Measurements from ENCODE around the gene TPGS1.
A peak's percentile ranks its signal among the peaks of the same experiment; 100 is the strongest.

Gene TPGS1

DNA sequence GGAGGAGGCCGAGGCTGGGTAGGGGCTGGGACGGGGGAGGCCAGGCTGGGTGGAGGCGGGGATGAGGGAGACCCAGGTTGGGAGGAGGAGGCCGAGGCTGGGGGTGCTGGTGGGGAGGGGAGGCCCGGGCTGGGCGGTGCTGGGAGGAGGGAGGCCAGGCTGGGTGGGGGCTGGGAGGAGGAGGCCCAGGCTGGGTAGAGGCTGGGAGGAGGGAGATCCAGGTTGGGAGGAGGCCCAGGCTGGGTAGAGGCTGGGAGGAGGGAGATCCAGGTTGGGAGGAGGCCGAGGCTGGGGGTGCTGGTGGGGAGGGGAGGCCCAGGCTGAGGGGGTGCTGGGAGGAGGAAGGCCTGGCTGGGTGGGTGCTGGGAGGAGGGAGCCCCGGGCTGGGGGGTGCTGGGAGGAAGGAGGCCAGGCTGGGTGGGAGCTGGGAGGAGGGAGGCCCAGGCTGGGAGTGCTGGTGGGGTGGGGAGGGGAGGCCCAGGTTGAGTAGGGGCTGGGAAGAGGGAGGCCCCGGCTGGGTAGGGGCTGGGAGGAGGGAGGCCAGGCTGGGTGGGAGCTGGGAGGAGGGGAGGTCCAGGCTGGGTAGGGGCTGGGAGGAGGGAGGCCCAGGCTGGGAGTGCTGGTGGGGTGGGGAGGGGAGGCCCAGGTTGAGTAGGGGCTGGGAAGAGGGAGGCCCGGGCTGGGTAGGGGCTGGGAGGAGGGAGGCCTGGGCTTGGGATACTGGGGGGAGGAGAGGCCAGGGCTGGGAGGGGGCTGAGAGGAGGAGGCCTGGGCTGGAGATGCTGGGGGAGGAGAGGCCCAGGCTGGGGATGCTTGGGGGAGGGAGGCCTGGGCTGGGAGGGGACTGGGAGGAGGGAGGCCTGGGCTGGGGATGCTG, 10.7 kb downstream of the TPGS1 start:
- DNase-seq = no peak

DNA sequence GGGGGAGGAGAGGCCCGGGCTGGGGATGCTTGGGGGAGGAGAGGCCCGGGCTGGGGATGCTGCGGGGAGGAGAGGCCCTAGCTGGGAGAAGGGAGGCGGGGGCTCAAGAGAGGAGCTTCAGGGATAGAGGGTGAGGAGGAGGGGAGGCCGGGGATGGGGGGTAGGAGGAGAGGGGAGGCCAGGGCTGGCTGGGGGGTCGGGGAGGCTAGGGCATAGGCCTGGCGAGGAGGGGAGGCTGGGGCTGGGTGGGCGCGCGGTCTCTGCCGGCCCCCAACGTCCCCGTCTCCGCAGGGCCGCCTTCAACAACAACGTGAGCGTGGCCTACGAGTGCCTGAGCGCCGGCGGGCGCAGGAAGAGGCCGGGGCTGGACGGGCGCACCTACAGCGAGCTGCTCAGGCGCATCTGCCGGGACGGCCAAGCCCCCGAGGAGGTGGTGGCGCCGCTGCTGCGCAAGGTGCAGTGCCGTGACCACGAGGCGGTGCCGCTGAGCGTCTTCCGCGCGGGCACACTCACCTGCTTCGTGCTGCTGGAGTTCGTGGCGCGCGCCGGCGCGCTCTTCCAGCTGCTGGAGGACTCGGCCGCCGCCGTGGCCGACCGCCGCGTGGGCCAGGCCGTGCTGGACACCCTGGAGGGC, 11.4 kb downstream of the TPGS1 start:
- no peak for DNase-seq

DNA sequence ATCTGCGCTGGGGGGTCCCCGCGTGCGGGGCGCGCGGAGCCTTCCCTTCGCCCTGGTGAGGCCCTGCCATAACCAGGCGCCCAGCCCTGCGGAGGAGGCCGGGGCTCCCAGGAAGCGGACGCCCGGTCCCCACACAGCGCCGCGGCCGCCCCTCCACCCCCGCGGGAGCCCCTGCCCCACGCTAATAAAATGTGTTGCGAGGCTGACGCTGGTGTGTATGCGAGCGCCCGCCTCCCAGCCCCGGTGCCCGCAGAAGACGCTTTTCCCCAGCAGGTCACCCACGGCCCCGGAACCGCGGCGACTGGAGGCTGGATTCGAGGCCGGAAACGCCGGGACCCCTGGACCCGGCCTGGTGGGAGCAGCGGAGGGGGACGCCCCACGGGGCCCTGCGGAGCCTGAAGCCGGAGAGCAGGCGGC, 12.2 kb downstream of the TPGS1 start:
- DNase-seq = no peak

DNA sequence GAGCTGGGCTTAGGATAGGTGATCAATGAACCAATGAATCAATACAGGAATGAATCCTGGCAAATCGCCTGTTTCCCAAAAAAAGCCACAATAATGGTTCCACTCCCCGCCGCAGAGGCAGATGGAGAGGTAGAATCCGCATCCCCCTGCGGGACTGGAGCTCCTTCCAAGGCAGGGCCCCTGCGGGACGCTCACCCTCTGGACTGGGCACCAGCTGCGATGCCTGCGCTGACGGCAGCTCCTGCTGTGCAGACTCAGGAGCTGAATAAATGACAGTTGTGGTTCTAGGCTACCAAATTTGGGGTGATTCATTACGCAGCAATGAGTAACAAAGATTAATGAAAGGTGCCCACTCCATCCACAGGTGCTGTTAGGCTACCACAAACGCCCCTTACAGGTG, 15.4 kb downstream of the TPGS1 start:
- DNase-seq = no peak

DNA sequence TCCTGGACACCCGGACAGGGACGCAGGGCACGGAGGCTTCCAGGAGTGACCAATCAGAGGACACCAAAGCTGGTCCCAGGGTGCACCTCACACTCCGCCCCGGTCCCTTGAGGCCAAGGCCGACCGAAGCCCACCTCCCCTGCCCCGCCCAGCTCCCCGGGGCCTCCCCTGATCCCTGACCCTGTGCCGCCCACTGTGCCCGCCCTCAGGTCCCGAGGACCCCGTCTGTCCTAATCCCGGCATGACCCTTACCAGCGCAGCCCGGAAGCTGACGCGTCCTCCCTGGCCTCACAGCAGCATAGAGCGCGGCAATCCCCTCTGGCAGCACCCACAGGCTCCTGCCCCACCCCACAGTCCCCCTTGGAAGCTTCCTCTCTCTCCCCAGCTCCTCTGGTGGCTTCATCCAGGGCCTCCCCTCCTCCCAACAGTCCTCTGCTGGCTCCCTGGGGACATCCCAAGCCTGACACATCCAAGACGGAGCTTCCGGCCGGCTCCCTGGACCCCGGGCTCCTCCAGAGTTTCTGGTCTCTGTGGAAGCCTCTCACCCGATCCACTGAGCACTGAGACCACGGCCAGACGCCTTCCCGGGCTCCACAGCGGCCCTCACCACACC, 16.9 kb downstream of the TPGS1 start:
- no peak for DNase-seq

DNA sequence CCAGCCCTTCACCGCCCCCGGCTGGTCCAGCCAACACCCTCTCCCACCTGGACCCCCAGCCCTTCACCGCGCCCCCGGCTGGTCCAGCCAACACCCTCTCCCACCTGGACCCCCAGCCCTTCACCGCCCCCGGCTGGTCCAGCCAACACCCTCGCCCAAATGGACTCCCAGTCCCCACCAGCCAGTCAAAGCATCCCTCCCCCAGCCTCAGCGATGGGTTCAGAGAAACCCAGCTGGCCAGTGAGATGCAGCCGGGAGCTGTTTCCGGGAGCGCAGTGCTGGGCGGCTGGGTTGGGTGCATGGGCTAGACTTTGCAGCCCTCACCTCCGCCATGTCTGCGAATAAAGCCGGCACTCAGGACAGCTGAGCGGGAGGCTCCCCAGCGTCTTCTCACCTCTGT, 17.7 kb downstream of the TPGS1 start:
- peak in 1 of 51 donors; percentile 28 for DNase-seq

DNA sequence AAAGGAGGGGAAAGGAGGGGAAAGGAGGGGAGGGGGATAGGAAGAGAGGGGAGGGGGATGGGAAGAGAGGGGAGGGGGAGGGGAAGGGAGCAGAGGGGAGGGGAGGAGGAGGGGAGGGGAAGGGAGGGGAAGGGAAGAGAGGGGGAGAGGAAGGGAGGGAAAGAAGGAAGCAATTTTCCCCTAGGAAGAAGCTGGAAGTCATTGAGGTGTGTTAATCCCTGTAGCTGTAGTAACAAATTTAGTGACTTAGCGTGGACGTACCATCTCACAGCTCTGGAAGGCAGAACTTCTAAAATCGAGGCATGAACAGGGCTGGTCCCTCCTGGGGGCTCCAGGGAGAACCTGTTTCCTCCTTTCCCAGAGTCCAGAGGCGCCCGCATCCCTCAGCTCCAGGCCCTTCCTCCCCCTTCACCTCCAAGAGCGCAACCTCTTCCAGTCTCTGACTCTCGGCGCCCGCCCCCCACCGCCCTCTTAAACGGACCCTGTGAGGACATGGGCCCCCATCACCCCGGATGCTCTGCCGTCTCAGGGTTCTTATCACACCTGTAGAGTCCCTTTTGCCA, 18.6 kb downstream of the TPGS1 start:
- DNase-seq = no peak

DNA sequence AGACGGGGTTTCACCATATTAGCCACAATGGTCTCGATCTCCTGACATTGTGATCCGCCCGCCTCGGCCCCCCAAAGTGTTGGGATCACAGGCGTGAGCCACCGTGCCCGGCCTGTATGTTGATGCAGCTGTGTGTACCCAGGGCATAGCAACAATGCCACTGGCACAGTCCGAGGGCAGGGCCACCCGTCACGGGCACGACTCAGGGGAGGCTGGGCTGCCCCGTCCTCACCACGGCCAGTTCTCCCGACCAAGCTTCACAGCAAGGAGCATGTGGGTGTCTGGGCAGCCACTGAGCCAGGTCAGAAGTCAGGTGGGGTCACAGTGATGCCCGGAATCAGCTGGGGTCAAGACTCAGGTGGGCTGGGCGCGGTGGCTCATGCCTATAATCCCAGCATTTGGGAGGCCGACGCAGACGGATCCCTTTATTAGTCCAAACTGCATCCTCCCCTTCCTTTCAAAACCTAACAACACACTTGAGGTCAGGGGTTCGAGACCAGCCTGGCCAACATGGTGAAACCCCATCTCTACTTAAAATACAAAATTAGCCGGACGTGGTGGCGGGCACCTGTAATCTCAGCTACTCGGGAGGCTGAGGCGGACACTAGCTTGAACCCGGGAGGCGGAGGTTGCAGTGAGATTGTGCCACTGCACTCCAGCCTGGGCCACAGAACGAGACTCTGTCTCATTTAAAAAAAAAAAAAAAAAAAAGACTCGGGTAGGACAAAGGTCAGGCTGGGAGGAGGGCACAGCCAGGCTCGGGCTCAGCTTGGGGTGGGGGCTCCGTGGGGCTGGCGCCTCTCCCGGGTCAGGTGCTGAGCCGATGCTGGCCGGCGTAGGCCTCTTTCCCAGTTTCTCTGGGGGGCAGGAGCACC, 23.1 kb downstream of the TPGS1 start:
- no peak for DNase-seq

DNA sequence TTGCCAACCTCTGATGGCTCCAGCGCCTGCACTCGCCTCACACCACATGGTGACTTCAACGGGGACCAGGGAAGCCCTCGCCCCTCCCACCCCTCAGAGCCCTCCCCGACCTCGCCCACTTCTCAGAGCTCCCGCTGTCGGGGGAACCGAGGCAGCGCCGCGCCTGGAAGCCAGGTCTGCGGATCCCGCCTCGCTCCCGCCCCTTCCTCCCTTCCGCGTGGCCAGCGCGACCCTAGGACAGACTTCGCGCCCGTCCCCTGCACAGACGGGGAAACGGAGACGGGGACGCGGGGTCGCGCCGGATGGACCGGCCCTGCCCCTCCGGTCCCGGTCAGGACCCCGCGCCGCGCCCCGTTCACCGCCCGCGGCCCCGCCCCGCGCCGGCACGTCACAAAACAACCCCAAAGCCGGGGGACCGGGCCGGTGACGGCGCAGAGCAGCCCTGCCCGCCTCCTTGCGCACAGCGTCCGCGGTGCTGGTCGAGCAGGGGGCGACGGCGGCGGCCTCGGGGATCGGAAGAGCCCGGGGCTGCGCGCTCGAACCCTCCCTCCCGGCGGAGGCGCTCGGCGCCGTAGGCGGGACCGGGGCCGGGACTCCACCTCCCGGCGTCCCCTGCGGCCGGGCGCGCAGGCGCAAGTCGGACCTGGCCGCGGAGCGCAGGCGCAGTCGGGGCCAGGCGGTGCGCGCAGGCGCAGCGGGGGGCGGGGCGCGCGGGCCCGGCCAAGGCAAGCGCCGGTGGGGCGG, 23.9 kb downstream of the TPGS1 start:
- peak in 48 of 51 donors; percentile 24 to 90 (median 72) for DNase-seq

DNA sequence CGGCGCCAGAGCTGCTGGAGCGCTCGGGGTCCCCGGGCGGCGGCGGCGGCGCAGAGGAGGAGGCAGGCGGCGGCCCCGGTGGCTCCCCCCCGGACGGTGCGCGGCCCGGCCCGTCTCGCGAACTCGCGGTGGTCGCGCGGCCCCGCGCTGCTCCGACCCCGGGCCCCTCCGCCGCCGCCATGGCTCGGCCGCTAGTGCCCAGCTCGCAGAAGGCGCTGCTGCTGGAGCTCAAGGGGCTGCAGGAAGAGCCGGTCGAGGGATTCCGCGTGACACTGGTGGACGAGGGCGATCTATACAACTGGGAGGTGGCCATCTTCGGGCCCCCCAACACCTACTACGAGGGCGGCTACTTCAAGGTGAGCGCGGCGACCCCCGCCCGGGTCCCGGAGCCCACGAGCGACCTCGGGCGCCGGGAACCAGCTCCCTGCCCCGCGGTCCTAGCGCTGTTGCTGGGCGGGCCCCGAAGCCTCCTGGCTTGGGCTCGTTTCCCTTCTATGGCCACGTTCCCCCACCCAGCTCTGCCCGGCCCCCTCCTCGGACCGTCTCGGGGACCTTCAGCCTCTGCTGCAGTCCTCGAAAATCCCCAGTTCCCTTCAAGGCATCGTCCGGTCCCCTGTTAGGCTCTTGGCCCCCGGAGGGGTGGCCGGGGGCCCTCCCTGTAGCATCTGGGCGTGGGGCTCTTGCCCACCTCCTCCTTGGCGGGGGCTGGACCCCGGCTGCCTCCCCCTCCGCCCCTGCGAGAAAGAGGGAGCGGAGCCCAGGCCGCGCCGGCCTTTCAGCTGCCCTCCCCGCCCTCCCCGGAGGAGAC, 24.7 kb downstream of the TPGS1 start, which contains the start of gene CDC34:
Gene CDC34 (plus strand): TSS at position 8 of the 808 bp plus-strand sequence. CDS start 172 bp downstream, at position 180.
- DNase-seq = peak in 7 of 51 donors; percentile 37 to 62 (median 54)

DNA sequence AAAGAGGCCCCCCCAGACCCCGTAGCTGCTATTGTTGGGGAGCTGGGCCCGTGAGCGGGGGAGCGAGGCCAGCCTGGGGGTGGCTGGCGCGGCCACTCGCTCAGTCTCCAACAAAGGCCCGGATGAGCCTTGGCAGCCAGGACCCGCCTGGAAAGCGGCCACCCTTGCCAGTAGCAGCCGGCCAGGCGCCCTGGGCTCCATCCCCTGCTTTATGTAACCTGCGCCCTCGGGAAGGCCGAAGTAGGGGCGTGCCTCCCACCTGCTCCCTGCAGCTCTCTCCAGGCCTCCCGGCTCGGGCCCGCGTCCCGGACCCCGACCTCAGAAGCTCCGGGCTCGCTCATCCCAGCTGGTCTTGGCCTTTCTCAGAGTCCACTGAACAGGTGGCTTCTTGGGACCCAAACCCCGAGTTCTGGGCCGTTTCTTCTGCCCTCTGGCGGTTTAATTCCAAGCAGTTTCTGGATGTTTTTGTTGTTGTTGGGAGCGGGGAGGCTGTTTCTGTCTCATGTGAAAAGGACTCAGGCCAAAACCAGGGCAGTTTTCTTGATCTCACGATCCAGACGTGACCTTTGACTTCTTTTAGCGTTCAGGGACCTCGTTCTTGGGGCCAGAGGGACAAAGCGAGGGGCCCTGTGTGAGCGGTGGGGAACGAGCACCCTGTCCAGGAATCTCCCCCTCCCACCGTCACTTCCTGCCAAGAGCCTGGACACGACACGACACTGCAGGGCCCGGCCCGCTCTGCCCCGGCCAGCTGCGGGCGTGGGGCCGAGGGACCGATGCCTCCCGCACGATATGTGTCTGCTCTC, 25.5 kb downstream of the TPGS1 start:
- peak in 50 of 51 donors; percentile 21 to 89 (median 80) for DNase-seq

DNA sequence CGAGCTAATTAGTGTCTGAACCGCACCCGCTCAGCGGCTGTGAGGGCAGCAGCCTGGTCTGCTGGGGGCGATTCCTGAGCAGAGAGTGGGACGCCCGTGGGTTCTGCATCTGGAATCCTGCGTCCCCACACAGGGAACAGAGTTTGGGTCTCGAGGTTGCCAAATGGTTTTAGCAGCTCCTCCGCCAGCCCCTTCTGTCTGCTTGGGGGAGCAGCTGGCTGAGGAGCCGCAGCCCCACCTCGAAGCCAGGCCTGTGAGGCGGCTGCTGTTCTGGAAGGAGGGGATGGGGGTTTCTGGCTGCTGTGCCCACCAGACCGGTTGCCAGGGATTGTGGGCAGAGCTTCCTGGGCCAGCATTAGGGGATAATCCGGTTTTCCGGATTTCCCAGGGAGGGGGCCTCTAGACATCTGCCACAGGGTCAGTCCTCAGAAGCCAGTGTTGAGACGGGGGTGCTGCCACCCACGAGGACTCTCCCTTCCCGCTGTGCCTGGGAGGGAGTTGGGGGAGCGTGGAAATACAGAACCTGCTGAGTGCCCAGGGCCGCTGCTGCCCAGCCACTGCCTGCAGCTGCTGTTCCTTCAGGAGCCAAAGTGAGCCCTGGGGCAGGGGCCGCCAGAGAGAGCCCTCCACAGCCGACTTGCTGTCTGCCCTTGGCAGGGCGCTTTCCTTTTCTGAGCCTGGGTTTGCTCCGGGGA, 26.2 kb downstream of the TPGS1 start:
- peak in 1 of 51 donors; percentile 45 for DNase-seq

DNA sequence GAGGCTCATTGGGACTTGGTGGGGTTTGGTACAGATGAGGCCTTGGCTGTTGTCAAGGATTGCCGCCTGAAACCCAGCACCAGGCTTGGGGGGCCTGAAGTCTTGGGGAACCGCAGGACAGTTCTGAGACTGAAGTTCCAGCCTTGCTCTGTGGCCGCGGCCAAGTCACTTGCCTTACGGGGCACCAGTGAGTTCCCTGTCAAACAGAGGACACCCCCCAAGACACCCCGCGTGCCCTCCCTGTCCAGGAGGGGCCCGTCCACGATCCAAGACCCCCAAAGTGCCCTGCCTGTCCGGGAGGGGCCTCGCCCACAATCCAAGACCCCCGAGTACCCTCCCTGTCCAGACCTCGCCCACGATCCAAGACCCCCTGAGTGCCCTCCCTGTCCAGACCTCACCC, 26.8 kb downstream of the TPGS1 start:
- DNase-seq = no peak

DNA sequence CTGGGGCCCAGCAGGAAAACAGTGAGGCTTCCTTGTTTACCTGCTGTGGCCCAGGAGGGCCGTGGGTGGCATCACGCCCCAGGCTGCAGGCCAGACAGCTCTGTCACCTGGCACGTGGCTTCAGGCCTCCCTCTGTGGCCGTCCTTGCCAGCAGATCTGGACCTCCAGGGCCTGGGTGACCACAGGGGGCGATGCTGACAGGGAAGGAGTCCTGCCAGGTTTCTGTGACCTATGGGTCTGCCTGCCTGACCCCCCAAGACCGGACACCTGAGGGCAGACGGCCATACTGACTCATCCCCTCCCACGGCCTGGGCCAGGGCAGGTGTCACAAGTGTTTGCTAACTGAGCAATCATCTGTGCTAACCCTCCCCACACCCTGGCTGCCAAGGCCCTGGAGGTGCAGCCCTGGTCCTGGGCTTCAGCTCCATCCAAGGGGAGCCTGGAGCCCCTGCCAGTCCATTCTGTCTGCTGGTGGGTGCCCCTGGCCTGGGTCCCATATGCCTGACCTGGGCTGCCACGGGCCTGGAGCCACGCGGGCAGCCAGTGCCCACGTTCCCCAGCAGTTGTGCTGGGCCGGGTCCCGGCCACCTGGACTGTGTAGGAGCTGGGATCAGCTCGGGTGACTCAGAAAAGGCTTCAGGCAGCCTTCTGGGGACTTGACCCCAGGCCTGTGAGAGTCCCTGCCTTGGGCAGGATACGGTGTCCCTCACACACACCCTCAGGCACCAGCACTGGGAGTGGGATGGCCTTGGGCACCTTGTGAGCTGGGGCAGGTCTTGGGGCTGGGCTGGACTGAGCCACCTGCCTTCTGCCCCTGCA, 27.9 kb downstream of the TPGS1 start:
- DNase-seq = no peak

DNA sequence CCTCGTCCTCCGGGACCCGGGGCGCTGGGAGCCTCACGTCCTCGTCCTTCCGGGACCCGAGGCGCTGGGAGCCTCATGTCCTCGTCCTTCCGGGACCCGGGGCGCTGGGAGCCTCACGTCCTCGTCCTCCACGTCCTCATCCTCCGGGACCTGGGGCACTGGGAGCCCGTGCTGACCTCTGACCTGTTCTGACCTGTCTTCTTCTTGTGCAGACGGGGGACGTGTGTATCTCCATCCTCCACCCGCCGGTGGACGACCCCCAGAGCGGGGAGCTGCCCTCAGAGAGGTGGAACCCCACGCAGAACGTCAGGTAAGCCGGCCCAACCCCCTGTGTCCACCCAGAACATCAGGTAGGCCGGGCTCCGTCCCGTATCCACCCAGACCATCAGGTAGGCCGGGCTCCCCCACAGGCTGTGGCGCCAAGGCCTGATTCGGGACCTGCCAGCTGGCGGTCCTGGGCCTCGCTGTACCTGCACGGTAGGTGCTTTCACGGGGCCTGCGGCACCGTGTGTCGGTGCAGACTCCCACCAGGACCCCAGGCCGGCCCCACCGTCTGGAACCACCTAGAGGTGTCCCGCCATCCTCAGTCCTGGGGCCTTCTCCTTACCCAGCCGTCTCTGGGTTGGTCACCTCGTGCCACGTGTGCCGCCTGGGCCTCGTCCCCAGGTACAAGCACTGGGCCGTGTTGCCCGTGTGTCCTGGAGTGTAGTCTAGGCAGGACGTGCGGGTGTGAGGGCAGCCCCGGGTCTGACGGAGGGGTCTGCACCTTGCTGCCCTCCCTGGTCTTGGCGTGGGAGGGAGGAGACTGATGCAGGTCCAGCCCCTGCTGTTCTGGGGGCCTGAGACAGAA, 29.0 kb downstream of the TPGS1 start:
- DNase-seq = no peak

DNA sequence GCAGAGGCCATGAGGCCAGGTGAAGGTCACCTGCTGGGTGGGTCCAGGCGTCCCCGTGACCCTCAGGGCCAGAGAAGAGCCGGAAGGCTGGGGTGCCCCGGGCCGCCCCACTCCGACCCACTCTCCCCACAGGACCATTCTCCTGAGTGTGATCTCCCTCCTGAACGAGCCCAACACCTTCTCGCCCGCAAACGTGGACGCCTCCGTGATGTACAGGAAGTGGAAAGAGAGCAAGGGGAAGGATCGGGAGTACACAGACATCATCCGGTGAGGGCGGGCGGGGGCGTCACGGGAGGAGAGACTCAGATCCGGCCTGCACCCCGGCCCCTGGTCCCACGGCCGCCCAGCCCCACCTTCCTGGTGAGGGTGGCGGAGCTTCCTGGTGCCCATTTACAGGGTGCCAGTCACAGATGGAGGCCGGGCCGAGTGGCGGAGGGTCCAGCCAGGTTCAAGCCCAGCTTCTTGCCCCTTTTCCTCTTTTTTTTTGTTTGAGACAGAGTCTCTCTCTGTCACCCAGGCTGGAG, 29.6 kb downstream of the TPGS1 start:
- DNase-seq = no peak
